ENCODE results near the gene TBL1XR1. TPM values are rescaled to one million over a fixed set of nuclear protein-coding genes. Genes with fewer than 3 reads are reported as not detected.
"Not testable (repeated sequence)": the region's sequence is repeated elsewhere in the genome, so short reads cannot be mapped to it uniquely, and the experiment has no call there.

TBL1XR1 gene
- total RNA-seq, 1 experiment from 2014 or later, result 186 TPM

DNA sequence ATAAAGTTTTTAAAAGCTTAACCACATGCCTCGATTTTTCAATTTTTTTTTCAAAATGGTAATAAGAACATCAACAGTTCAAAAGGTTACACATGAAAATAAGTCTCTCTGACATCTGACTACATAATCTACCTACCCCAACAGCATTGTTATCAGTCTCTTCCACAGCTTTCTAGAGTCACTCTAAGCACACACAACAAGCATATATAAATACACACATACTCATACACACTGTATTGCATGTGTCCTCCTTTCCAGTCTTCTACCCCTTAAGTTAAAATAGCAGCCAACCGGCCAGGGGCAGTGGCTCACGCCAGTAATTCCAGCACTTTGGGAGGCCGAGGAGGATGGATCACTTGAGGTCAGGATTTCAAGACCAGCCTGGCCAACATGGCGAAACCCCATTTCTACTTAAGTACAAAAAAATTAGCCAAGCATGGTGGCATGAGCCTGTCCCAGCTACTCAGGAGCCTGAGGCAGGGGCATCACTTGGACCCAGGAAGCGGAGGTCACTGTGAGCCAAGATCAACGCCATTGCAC, 12.2 kb downstream of the TBL1XR1 start:
- intact Hi-C loops (cut with micrococcal nuclease; ENCODE audit: unreplicated experiment), result no loop called here
- no peaks in the 10 kb centered on the region for H3K27me3 ChIP-seq (replicated peaks; ENCODE audit: insufficient read depth, low read depth, low read length, poor library complexity)
- no peaks in the 10 kb centered on the region for H3K9me3 ChIP-seq (ENCODE audit: low read depth, low read length, poor library complexity, severe bottlenecking)
- H3K27ac ChIP-seq (ENCODE audit: low read depth, low read length, poor library complexity, severe bottlenecking), result peak overlapping the region; percentile 17
- H3K4me1 ChIP-seq (ENCODE audit: insufficient read depth, low read length, poor library complexity, severe bottlenecking), result peaks cover 11% of the 10 kb centered on the region
- DNase-seq (ENCODE audit: low spot score), result no peak
- no TSS peak for BruUV-seq (replicated peaks)
- H3K4me3 ChIP-seq (ENCODE audit: low read depth, low read length, poor library complexity, severe bottlenecking), result no peak overlapping the region
- no peak for TF ChIP-seq CTCF (conservative IDR thresholded peaks at IDR 0.05; ENCODE audit: low read depth, low read length)
- no peak for TF ChIP-seq EZH2 (IDR thresholded peaks at IDR 0.05; ENCODE audit: borderline replicate concordance, low read depth, low read length, poor library complexity, severe bottlenecking)
- POLR2A ChIA-PET (ENCODE audit: low non-redundant PET), result interaction anchor here (0.7 kb wide), 1 partner anchor 63 kb away, joined by 3 read pairs; no protein-coding TSS in a partner anchor
- CTCF ChIA-PET, result interaction anchor here (0.7 kb wide), 1 partner anchor 527 kb away, joined by 3 read pairs; no protein-coding TSS in a partner anchor
- H3K36me3 ChIP-seq (ENCODE audit: insufficient read depth, low read length, poor library complexity, severe bottlenecking), result no peaks in the 10 kb centered on the region

DNA sequence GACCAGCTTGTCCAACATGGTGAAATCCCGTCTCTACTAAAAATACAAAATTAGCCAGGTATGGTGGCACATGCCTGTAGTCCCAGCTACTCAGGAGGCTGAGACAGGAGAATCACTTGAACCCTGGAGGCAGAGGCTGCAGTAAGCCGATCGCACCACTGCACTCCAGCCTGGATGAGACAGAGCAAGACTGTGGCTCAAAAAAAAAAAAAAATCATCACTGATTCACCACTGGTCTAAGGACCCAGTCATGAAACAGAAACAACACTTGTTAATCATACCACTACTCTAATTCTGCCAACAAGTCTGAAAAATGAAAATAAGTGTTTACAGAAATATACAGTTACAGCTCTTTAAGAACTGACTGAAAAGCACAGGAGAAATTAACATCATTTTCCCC, 12.7 kb downstream of the TBL1XR1 start:
- POLR2A ChIA-PET (ENCODE audit: low non-redundant PET), result interaction anchor here (0.7 kb wide), 1 partner anchor 63 kb away, joined by 3 read pairs; no protein-coding TSS in a partner anchor
- H3K27ac ChIP-seq (ENCODE audit: low read depth, low read length, poor library complexity, severe bottlenecking), result not testable (repeated sequence)

DNA sequence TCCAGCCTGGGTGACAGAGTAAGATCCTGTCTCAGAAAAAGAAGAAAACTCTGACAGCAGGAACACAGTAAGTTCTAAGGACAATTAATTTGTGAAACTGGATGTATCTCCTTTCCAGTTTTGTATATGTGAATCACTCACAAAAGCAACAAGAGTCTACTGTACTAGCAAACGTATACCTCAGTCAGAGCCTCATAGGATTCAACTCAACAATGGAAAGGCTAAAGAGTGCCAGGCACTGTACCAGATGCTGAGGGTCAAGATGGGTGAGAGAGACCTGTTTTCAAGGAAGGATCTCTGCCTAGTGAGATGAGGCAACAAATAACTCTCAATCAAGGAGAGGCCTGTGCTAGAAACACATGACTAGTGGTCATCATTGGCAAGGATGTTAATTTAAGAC, 14.9 kb downstream of the TBL1XR1 start:
- no peak for TF ChIP-seq CTCF (conservative IDR thresholded peaks at IDR 0.05; ENCODE audit: low read depth, low read length)
- TF ChIP-seq EZH2 (IDR thresholded peaks at IDR 0.05; ENCODE audit: borderline replicate concordance, low read depth, low read length, poor library complexity, severe bottlenecking), result no peak
- intact Hi-C loops (cut with micrococcal nuclease; ENCODE audit: unreplicated experiment), result no loop called here
- Histone ChIP-seq H3K36me3 (ENCODE audit: insufficient read depth, low read length, poor library complexity, severe bottlenecking) (no peaks in the 10 kb centered on the region), H3K9me3 (ENCODE audit: low read depth, low read length, poor library complexity, severe bottlenecking) (no peaks in the 10 kb centered on the region), H3K27me3 (replicated peaks; ENCODE audit: insufficient read depth, low read depth, low read length, poor library complexity) (no peaks in the 10 kb centered on the region), H3K4me1 (ENCODE audit: insufficient read depth, low read length, poor library complexity, severe bottlenecking) (peaks cover 11% of the 10 kb centered on the region), H3K27ac (ENCODE audit: low read depth, low read length, poor library complexity, severe bottlenecking) (no peak overlapping the region), H3K4me3 (ENCODE audit: low read depth, low read length, poor library complexity, severe bottlenecking) (no peak overlapping the region)
- CTCF ChIA-PET, result no interaction called here
- BruUV-seq (replicated peaks), result no TSS peak
- POLR2A ChIA-PET (ENCODE audit: low non-redundant PET), result no interaction called here
- no peak for DNase-seq (ENCODE audit: low spot score)

More for the DNA sequence above, 12.7 kb downstream of the TBL1XR1 start:
- intact Hi-C loops (cut with micrococcal nuclease; ENCODE audit: unreplicated experiment); H3K4me3 ChIP-seq (ENCODE audit: low read depth, low read length, poor library complexity, severe bottlenecking); H3K9me3 ChIP-seq (ENCODE audit: low read depth, low read length, poor library complexity, severe bottlenecking); DNase-seq (ENCODE audit: low spot score); BruUV-seq (replicated peaks); H3K36me3 ChIP-seq (ENCODE audit: insufficient read depth, low read length, poor library complexity, severe bottlenecking); H3K27me3 ChIP-seq (replicated peaks; ENCODE audit: insufficient read depth, low read depth, low read length, poor library complexity): not testable (repeated sequence)
- peaks cover 11% of the 10 kb centered on the region for H3K4me1 ChIP-seq (ENCODE audit: insufficient read depth, low read length, poor library complexity, severe bottlenecking)
- CTCF ChIA-PET, result interaction anchor here (0.7 kb wide), 1 partner anchor 528 kb away, joined by 3 read pairs; no protein-coding TSS in a partner anchor

DNA sequence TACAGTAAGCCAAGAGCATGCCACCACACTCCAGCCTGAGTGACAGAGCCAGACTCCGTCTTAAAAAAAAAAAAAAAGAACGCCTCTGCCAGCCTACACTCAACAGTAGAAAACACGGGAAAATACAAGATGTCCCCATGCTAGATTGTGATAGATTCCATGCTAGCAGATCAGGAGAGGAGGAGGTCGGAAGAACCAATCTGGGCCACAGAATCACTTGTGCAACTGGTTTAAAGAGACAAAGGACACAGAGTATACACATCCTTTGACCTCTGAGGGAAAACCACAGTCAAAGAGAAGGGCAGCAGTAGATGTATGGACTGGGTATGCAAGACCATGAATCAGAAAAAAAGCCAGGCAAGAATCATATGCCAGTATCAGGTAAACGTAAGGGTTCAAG, 15.9 kb downstream of the TBL1XR1 start:
- ChIA-PET CTCF (no interaction called here), POLR2A (ENCODE audit: low non-redundant PET) (no interaction called here)
- no peak overlapping the region for H3K4me3 ChIP-seq (ENCODE audit: low read depth, low read length, poor library complexity, severe bottlenecking)
- no peaks in the 10 kb centered on the region for H3K36me3 ChIP-seq (ENCODE audit: insufficient read depth, low read length, poor library complexity, severe bottlenecking)
- DNase-seq (ENCODE audit: low spot score), result no peak
- H3K9me3 ChIP-seq (ENCODE audit: low read depth, low read length, poor library complexity, severe bottlenecking), result no peaks in the 10 kb centered on the region
- intact Hi-C loops (cut with micrococcal nuclease; ENCODE audit: unreplicated experiment), result no loop called here
- no peak for TF ChIP-seq EZH2 (IDR thresholded peaks at IDR 0.05; ENCODE audit: borderline replicate concordance, low read depth, low read length, poor library complexity, severe bottlenecking)
- no peak for TF ChIP-seq CTCF (conservative IDR thresholded peaks at IDR 0.05; ENCODE audit: low read depth, low read length)
- H3K4me1 ChIP-seq (ENCODE audit: insufficient read depth, low read length, poor library complexity, severe bottlenecking), result peaks cover 11% of the 10 kb centered on the region
- H3K27ac ChIP-seq (ENCODE audit: low read depth, low read length, poor library complexity, severe bottlenecking), result no peak overlapping the region
- BruUV-seq (replicated peaks), result no TSS peak
- H3K27me3 ChIP-seq (replicated peaks; ENCODE audit: insufficient read depth, low read depth, low read length, poor library complexity), result no peaks in the 10 kb centered on the region
